HCT116 (cell line): ENCODE measurements around the gene CARS1. TPM values are rescaled to one million over a fixed set of nuclear protein-coding genes. Genes with fewer than 3 reads are reported as not detected.

Experiments used
- ATAC-seq: fragments of 200-7000 bp; cut with Tn5 transposase; 2 replicates; pipeline ENCODE4 v1.9.1; 2020; ENCODE audit warnings: mild to moderate bottlenecking, moderate library complexity
- BruUV-seq: library from RNA; stranded (reverse); fragments of 400-500 nt; replicated peaks from 2 replicates; lab custom pipeline; 2021; lab: Mats Ljungman, UMichigan
- CTCF ChIA-PET: fragments of 300-600 bp; sonication (Branson Sonifier 250); formaldehyde crosslinking; loops from one replicate; lab custom pipeline; 2021; ENCODE audit warnings: antibody characterized with exemption; lab: Charles Lee
- POLR2A ChIA-PET: fragments of 300-600, 350-600 bp; sonication (Branson Sonifier 250); formaldehyde crosslinking; loops from one replicate; lab custom pipeline; 2021; ENCODE audit warnings: antibody characterized with exemption; lab: Charles Lee
- RAD21 ChIA-PET, 2 experiments: fragments of 300-600 bp; sonication (Branson Sonifier 250); formaldehyde crosslinking; loops; one replicate each; lab custom pipeline; 2023; ENCODE audit warnings: low total read pairs in 2 of 2; ENCODE audit not compliant: uncharacterized antibody in 2 of 2, unreplicated experiment in 2 of 2, low non-redundant PET in 1 of 2; lab: Charles Lee
- DNase-seq: peaks from one replicate; pipeline ENCODE4 v3.0.0-alpha.2; 2010; ENCODE audit warnings: low read depth, low spot score
- H2AFZ ChIP-seq: fragments of 200-600 bp; shearing (Covaris generic), sonication (generic); 2 replicates; pipeline ENCODE4 v1.6.1; 2017; ENCODE audit warnings: low read depth, mixed run types, mixed read lengths, antibody characterized with exemption, low read length; ENCODE audit not compliant: poor library complexity, severe bottlenecking
- H3K27ac ChIP-seq: 2 replicates; pipeline ENCODE4 v1.5.1; 2012; ENCODE audit warnings: low read depth, low read length
- H3K27me3 ChIP-seq: fragments of 200-600 bp; sonication (generic); 2 replicates; pipeline ENCODE4 v1.6.1; 2016; ENCODE audit warnings: mixed run types, low read length, mixed read lengths; ENCODE audit not compliant: insufficient read depth
- H3K36me3 ChIP-seq, 2 experiments: fragments of 200-500 bp in 1 of 2; fragments of 200-600 bp in 1 of 2; sonication (Bioruptor generic) in 1 of 2; sonication (generic) in 1 of 2; 2 replicates each; pipeline versions ENCODE4 v1.5.1 to v1.6.1; 2014 to 2016; ENCODE audit warnings: low read length in 2 of 2, inconsistent platforms in 1 of 2, mixed read lengths in 1 of 2, mixed run types in 1 of 2; ENCODE audit not compliant: insufficient read depth in 2 of 2, control insufficient read depth in 1 of 2
- H3K4me1 ChIP-seq, 2 experiments: fragments of 200-600 bp in 1 of 2; sonication (generic) in 1 of 2; 2 replicates each; pipeline versions ENCODE4 v1.5.1 to v1.6.1; 2012 to 2017; ENCODE audit warnings: low read length in 2 of 2, inconsistent platforms in 1 of 2, mild to moderate bottlenecking in 1 of 2, mixed read lengths in 1 of 2, mixed run types in 1 of 2, moderate library complexity in 1 of 2; ENCODE audit not compliant: insufficient read depth in 2 of 2, control insufficient read depth in 1 of 2
- H3K4me2 ChIP-seq: fragments of 200-600 bp; sonication (generic); 2 replicates; pipeline ENCODE4 v1.6.1; 2017; ENCODE audit warnings: mixed run types, low read length, mixed read lengths
- H3K4me3 ChIP-seq, 2 experiments: fragments of 200-600 bp in 1 of 2; sonication (generic) in 1 of 2; replicated peaks in 1 of 2; 2 replicates each; pipeline ENCODE4 v1.5.1; 2011 to 2016; ENCODE audit warnings: low read length in 2 of 2, control low read depth in 1 of 2, low read depth in 1 of 2, mild to moderate bottlenecking in 1 of 2, mixed read lengths in 1 of 2, mixed run types in 1 of 2
- H3K79me2 ChIP-seq: fragments of 200-600 bp; sonication (generic); 2 replicates; pipeline ENCODE4 v1.6.1; 2017; ENCODE audit warnings: mild to moderate bottlenecking, mixed run types, low read length, moderate library complexity, mixed read lengths; ENCODE audit not compliant: insufficient read depth
- H3K9ac ChIP-seq: fragments of 200-600 bp; sonication (generic); 2 replicates; pipeline ENCODE4 v1.6.1; 2016; ENCODE audit warnings: low read length, mixed read lengths
- H3K9me2 ChIP-seq: fragments of 200-600 bp; sonication (generic), shearing (Covaris generic); 2 replicates; pipeline ENCODE4 v1.6.1; 2017; ENCODE audit warnings: mixed run types, mild to moderate bottlenecking, moderate library complexity; ENCODE audit not compliant: insufficient read depth
- H3K9me3 ChIP-seq, 2 experiments: fragments of 200-500 bp in 1 of 2; fragments of 200-600 bp in 1 of 2; sonication (Bioruptor generic) in 1 of 2; sonication (generic) in 1 of 2; 2 replicates each; pipeline ENCODE4 v1.6.1; 2014 to 2017; ENCODE audit warnings: low read length in 2 of 2, mixed read lengths in 2 of 2, inconsistent platforms in 1 of 2, low read depth in 1 of 2, mild to moderate bottlenecking in 1 of 2, mixed run types in 1 of 2, moderate library complexity in 1 of 2; ENCODE audit not compliant: control insufficient read depth in 1 of 2, insufficient read depth in 1 of 2
- H4K20me1 ChIP-seq: fragments of 200-600 bp; sonication (generic), shearing (Covaris generic); 2 replicates; pipeline ENCODE4 v1.6.1; 2017; ENCODE audit warnings: mixed run types, mild to moderate bottlenecking, moderate library complexity; ENCODE audit not compliant: insufficient read depth
- EGR1 ChIP-seq: IDR thresholded peaks from 2 replicates; pipeline ENCODE4 v1.6.1; 2012; ENCODE audit warnings: low read depth
- EZH2 ChIP-seq: fragments of 200-600 bp; sonication (generic); IDR thresholded peaks from 2 replicates; pipeline ENCODE4 v1.6.1; 2017; ENCODE audit warnings: antibody characterized with exemption, mixed run types
- POLR2AphosphoS5 ChIP-seq: IDR thresholded peaks from 2 replicates; pipeline ENCODE4 v1.6.1; 2011; ENCODE audit warnings: mild to moderate bottlenecking, low read depth, low read length, moderate library complexity
- REST ChIP-seq: IDR thresholded peaks from 2 replicates; pipeline ENCODE4 v1.6.1; 2012; ENCODE audit warnings: low read depth
- ZFX ChIP-seq: fragments of 450-650 bp; IDR thresholded peaks from 2 replicates; pipeline ENCODE4 v1.6.1; 2017
- intact Hi-C: fragments of 100-400 bp; cut with micrococcal nuclease; formaldehyde crosslinking; loops from 2 replicates; pipeline ENCODE4 v1.10.0; 2022
- total RNA-seq: library from RNA; stranded (reverse); gene quantifications from one replicate; pipeline ENCODE4 v1.2.1, GENCODE V29; 2021; ENCODE audit not compliant: unreplicated experiment

The CARS1 gene
- total RNA-seq, 1 experiment from 2014 or later: 124 TPM

- H2AFZ ChIP-seq: no peak overlapping the region
- peaks cover 46 to 79% of the 10 kb centered on the region in 2 experiments for H3K36me3 ChIP-seq
- POLR2A ChIA-PET: no interaction called here
- RAD21 ChIA-PET: no interaction called here
- intact Hi-C loops: no loop called here
- no peak for DNase-seq
- no peak overlapping the region for H3K4me3 ChIP-seq
- CTCF ChIA-PET: no interaction called here
- H3K27ac ChIP-seq: no peak overlapping the region
- H4K20me1 ChIP-seq: peaks cover 3% of the 10 kb centered on the region; the same call in 1 of the 2 replicates
- H3K9me3 ChIP-seq: no peaks in the 10 kb centered on the region
- TF ChIP-seq POLR2AphosphoS5: no peak
- TF ChIP-seq ZFX: no peak
- no peak for TF ChIP-seq REST
- no peak for TF ChIP-seq EZH2
- no peak for TF ChIP-seq EGR1
- H3K9ac ChIP-seq: no peak overlapping the region
- no TSS peak for BruUV-seq
- peaks cover 0 to 16% of the 10 kb centered on the region in 2 experiments; a peak in 1 of 4 replicates for H3K4me1 ChIP-seq
- no peaks in the 10 kb centered on the region for H3K9me2 ChIP-seq
- peaks cover 40% of the 10 kb centered on the region; the same call in 1 of the 2 replicates for H3K79me2 ChIP-seq
- no peaks in the 10 kb centered on the region for H3K27me3 ChIP-seq
- no peak for ATAC-seq
- H3K4me2 ChIP-seq: no peak overlapping the region
Observed at GRCh38 chr11:2952290-2952689, 104.9 kb downstream of the CARS1 start.
